RPMI7951 (cell line): Measurements from ENCODE around the gene PLXNC1. TPM values are rescaled to one million over a fixed set of nuclear protein-coding genes. Genes with fewer than 3 reads are reported as not detected.

Source experiments
- DNase-seq: peaks from one replicate; pipeline ENCODE4 v3.0.0-alpha.2; 2012; ENCODE audit warnings: low read depth
- total RNA-seq: library from RNA; depleted of rRNA; stranded (reverse); fragments of >200 nt; shearing (Covaris generic); gene quantifications from 2 replicates; pipeline ENCODE4 v1.2.3, GENCODE V29; 2014

The PLXNC1 gene
- total RNA-seq, 1 experiment from 2014 or later: 0.24 TPM

DNA sequence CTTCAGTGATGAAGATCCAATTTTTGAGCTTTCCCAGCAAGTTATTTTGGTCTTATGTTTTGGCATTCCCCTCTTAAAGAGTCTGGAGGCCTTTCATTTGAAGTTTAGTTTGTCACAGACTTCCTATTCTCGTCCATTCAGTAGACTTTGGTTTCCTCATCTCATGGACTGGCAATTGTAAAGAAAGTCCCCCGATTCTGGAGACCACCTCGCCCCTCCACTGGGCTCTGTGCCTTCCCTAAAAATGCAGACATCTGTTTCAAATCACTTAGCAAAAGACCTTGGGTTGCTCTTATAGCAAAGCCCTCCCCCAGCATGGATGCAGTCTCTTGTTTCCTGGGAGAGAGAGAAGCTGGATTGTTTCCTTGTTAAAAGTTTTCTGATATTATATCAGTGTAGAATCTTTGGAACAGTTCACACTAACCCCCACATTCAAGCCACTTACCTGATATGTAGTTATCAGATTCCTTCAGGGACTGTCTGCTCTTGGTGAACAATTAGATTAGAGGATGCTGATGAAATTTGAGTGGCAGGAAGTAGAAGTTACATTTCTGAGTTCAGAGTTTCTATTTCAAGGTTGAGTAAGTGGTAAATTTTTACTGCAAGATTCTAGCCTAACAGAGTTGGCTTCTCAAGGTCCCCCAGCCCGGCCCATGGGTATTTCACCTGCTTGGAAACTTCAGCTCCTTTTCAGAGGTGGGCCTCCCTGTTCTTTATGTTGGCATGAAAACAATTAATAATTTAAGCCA, 56.3 kb downstream of the PLXNC1 start:
- no peak for DNase-seq

DNA sequence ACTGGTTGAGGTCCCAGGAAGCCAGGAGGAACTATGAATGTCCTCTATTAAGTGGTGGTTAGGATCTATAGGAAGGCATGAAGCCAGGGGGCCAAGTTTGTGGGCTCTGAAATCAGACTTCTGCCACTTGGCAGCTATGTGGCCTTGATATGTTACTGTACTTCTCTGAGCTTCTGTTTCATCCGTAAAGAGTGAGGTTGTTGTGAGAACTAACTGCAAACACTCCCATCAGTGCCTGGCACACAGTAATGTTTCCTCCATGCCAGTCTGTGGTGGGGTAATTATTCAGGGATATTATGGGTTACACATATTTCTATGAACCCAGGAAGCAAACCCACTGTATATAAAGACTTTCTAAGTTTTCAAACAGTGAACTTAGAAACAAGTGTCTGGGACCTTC, 57.4 kb downstream of the PLXNC1 start:
- no peak for DNase-seq

DNA sequence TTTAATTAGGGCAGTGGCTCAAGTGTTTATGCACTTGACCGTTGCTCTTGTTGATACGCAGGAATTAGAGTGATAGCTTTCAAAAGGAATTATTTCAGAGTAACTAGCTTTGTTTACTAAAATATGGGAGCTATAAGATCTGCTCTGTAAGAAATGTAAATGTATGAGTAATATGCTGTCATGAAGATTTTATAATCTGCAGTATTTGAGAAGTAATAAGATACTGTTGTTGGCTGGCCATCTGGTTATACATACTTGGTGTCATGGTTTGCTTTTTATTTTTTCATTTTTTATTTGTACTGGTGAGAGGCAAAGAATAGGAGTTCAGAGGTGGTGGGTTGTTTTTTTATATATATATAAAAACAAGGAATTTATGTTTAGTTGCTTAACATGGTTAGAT, 58.5 kb downstream of the PLXNC1 start:
- no peak for DNase-seq

DNA sequence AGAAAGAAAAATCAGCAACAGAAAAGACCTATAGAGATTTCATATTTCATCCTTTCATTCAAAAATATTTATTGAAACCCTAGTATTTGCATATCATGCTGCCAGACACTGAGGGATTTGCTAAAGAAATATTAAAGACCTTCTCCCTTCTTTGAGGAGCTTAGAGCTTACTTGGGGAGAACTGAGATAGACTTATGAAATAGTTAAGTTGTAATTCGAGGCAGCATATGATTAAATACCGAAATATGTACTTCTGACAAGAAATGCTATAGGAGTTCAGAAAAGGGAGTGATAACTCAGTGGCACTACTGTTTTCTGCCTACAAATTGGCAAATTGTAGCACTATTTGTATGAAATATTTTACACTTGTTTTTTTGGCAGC, 59.1 kb downstream of the PLXNC1 start:
- DNase-seq: no peak

DNA sequence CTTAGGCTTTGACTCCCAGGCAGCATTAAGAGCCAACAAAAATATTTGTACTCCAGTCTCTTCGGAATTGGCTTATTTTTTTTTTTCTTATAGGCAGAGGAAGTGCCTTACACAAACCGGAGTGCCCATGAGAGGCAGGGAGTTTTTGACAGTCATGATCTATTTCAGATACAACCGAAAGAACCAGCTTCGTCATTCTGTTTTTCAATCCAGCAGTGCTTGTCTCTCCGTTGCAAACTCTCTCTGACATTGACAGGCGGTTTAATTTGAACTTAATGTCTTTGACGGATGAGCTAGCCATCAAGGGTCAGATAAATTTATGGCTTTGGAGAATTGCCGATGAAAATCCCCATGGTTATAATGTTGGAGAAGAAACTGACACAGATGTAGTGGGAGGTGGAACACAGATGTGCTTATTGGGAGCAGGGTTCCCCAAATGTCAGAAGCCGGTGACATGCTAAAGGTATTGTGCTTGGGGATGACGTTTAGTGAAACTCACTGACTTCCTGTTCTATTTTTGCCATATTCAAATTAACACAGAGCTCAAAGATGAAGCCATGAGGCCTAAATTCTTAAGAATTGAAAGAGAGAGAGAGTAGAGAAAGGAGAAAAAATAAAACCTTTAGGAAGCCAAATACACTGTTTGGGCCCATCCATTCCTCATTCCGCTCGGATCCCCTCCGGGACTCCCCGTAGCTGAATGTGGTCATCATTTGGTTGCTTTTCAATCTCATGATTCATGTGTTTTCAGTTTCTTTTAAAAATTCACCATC, 59.7 kb downstream of the PLXNC1 start:
- DNase-seq: no peak

GRCh38 chr12:94208622-94208966, 60.2 kb downstream of the PLXNC1 start:
- no peak for DNase-seq

- no peak for DNase-seq
Observed at GRCh38 chr12:94209240-94209639, 60.9 kb downstream of the PLXNC1 start.

- no peak for DNase-seq
Observed at GRCh38 chr12:94211021-94211420, 62.6 kb downstream of the PLXNC1 start.

DNA sequence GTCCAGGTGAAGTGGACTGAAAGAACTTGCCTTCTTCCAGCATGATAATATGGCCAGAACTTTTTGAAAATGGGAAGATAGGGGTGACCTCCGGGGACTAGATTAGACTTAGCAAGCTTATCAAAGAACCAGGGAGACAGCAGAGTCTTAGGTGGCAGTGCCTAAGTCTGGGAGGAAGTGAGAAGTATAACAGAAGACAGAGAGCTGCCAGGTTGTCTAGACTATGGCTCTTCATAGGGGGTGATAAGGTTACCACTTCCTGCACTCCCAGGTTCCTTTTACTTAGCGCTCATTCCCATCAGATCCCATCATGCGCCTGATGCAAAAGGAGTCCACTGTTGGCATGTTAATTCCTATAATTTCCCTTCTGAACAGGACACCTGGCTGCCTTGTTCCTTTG, 69.9 kb downstream of the PLXNC1 start:
- DNase-seq: no peak

- DNase-seq: no peak
Observed at GRCh38 chr12:94219622-94220302, 71.4 kb downstream of the PLXNC1 start.

DNA sequence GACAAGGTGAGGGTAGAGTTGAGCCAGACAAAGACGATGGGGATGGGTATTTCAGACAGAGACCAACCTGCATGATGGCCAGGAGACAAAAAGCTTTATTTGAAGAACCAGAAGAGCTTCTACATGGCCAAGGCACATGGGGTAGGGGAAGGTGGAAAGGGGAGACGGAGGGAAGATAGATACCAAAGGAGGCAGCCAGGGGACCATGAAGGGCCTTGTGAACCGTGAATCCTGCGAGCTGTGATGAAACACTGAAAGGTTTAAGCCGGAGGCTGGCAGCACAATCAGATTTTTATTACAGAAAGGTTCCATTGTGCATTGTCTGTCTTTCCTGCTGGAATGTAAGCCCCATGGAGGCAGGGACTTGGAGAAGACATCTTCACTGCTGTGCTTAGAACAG, 72.4 kb downstream of the PLXNC1 start:
- no peak for DNase-seq

DNA sequence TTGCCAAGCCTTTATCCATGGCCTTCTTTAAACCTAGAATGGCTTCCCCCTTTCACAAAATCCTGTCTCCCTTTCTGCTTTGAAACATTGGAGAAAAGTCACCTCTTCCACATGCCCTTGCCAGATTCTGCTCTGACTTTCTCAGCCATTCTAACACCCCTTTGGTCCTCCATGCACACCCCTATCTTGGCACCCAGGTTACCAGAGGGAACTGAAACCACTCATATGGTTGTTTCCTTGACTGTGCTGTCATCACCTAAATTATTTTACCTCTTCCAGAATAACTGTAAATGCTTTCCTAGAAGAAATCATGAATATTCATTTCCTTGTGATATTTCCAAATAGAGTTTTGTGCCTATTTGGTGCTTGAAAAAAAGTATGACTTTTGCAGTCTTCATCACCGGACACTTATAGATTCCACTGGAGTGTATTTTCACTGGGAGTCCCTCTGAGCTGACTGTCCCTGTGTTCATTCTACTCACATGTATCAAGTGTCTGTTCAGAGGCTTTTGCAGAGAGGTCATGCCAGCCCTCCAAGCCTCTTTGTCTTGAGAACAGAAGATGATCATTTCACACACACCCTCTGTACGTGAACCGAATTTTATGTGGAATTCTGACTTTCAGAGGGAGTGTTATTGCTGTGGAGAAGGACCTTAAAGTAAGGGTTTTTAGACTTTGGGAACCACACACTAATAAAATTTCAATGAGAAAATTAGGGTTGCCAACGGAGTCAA, 74.1 kb downstream of the PLXNC1 start:
- no peak for DNase-seq

- no peak for DNase-seq
Observed at GRCh38 chr12:94223842-94224241, 75.5 kb downstream of the PLXNC1 start.

- no peak for DNase-seq
Observed at GRCh38 chr12:94225506-94225905, 77.1 kb downstream of the PLXNC1 start.

- no peak for DNase-seq
Observed at GRCh38 chr12:94225947-94226630, 77.7 kb downstream of the PLXNC1 start.

DNA sequence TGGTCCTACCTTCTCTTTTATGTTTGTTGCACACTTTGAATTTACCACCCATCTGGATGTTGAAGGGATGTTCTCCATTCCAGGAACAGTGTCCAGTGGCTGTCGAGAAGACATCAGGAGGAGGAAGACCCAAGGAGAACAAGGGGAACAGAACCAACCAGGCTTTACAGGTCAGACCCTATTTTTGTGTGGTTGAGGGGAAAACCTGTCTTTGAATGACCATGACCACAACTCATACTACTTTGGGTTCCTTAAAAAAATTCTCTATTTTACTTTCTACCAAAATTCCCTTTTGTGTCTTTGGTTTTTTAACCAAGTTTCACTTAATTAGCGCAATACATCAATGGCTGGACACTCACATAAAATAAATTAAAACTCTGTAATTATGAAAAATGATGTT, 78.7 kb downstream of the PLXNC1 start:
- DNase-seq: no peak

- DNase-seq: no peak
Observed at GRCh38 chr12:94228488-94228907, 80.1 kb downstream of the PLXNC1 start.

- no peak for DNase-seq
Observed at GRCh38 chr12:94229902-94230301, 81.5 kb downstream of the PLXNC1 start.

GRCh38 chr12:94230357-94230905, 82.1 kb downstream of the PLXNC1 start:
- DNase-seq: peak; percentile 18

GRCh38 chr12:94231709-94232108, 83.3 kb downstream of the PLXNC1 start:
- DNase-seq: no peak

DNA sequence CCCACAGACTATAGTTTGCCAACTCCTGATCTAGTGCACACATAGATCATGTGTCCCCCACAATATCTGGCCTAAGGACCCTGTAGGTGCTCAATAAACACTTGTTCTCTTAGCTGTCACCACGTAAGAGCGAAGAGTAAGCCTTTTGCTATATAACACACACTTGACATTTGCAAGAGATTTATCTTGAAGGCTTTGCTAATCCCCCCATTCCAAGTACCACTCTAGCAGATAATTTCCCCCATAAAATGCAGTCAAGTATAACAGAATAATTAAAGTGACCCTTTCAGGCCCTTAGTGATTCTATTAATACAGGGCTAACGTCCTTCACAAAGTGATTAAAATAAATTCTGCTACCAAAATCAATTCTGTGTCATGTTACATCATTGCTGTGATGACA, 87.5 kb downstream of the PLXNC1 start:
- no peak for DNase-seq
